Body of pancreas (tissue), 4 donors: ENCODE results near the gene THSD4. TPM values are rescaled to one million over a fixed set of nuclear protein-coding genes. Genes with fewer than 3 reads are reported as not detected.

Source experiments
- ATAC-seq: fragments of 150-250 bp; one replicate; pipeline ENCODE4 v1.9.1; 2016
- DNase-seq, 4 donors: peaks; one replicate each; pipeline ENCODE4 v3.0.0-alpha.2; 2019
- H3K27ac ChIP-seq, 4 donors: fragments of 200-600 bp; sonication (generic); 1 replicate in 3 of 4; 2 replicates in 1 of 4; pipeline versions ENCODE4 v1.5.1 to v1.6.1; 2016 to 2019; ENCODE audit warnings: mild to moderate bottlenecking in 1 of 4, mixed read lengths in 1 of 4, moderate library complexity in 1 of 4
- H3K27me3 ChIP-seq, 2 donors: fragments of 200-600 bp; sonication (generic); one replicate each; pipeline ENCODE4 v1.6.0; 2016; ENCODE audit warnings: mild to moderate bottlenecking in 1 of 2
- H3K36me3 ChIP-seq, 2 donors: fragments of 200-600 bp; sonication (generic); replicated peaks in 1 of 2; 2 replicates each; pipeline ENCODE4 v1.5.1; 2016; ENCODE audit warnings: low read depth in 2 of 2; ENCODE audit not compliant: insufficient read depth in 1 of 2
- H3K4me1 ChIP-seq: fragments of 200-600 bp; sonication (generic); one replicate; pipeline ENCODE4 v1.6.0; 2016
- H3K4me3 ChIP-seq, 2 donors: fragments of 200-600 bp; sonication (generic); 1 replicate in 1 of 2; 2 replicates in 1 of 2; pipeline ENCODE4 v1.5.1; 2016 to 2019
- H3K9me3 ChIP-seq, 3 donors: fragments of 200-600 bp; sonication (generic); 1 replicate in 2 of 3; 2 replicates in 1 of 3; pipeline ENCODE4 v1.5.1; 2016
- CTCF ChIP-seq, 7 experiments: fragments of 450-650 bp in 4 of 7; fragments of 200-600 bp in 3 of 7; sonication (generic) in 3 of 7; IDR thresholded peaks; one replicate each; pipeline ENCODE4 v1.5.1; 2016 to 2019; ENCODE audit warnings: antibody characterized with exemption in 7 of 7
- POLR2A ChIP-seq, 3 donors: fragments of 450-650 bp; IDR thresholded peaks; one replicate each; pipeline ENCODE4 v1.6.1; 2016; ENCODE audit warnings: antibody characterized with exemption in 3 of 3, mild to moderate bottlenecking in 2 of 3
- whole genome bisulfite sequencing, 2 donors: methylation state at CpG; one replicate each; pipeline ENCODE4 v1.1.5; 2017; 5-methylcytosine and 5-hydroxymethylcytosine counted together
- intact Hi-C: fragments of 100-400 bp; cut with DNase I; formaldehyde crosslinking; loops from one replicate; pipeline ENCODE4 v1.15.1; 2023
- total RNA-seq, 2 donors: library from RNA; depleted of rRNA; stranded (reverse); fragments of >200 nt; gene quantifications; one replicate each; pipeline ENCODE4 v1.1.0, GENCODE V29; 2016

The THSD4 gene
- total RNA-seq, 2 donors from 2014 or later: 12.9 to 16.1 TPM

GRCh38 chr15:71682001-71682400, 566.7 kb downstream of the THSD4 start:
- no peak overlapping the region for H3K4me3 ChIP-seq
- no peak overlapping the region for H3K27ac ChIP-seq
- WGBS, 2 donors: 65 to 86% methylated on average over 3 of the region's 3 CpGs
- H3K4me1 ChIP-seq: no peaks in the 10 kb centered on the region
- H3K36me3 ChIP-seq: no peaks in the 10 kb centered on the region
- no peaks in the 10 kb centered on the region for H3K27me3 ChIP-seq
- TF ChIP-seq POLR2A (IDR thresholded peaks at IDR 0.05) (no peak), CTCF (IDR thresholded peaks at IDR 0.05) (no peak)
- no peaks in the 10 kb centered on the region for H3K9me3 ChIP-seq
- intact Hi-C loops: no loop called here
- no peak for ATAC-seq
- no peak for DNase-seq

GRCh38 chr15:71683411-71684274, 568.4 kb downstream of the THSD4 start:
- no peak overlapping the region for H3K4me3 ChIP-seq
- intact Hi-C loops: no loop called here
- no peaks in the 10 kb centered on the region for H3K36me3 ChIP-seq
- 71 to 75% methylated on average over 9 of the region's 9 CpGs for WGBS, 2 donors
- no peak overlapping the region for H3K27ac ChIP-seq
- DNase-seq: no peak
- H3K27me3 ChIP-seq: no peaks in the 10 kb centered on the region
- ATAC-seq: no peak
- H3K4me1 ChIP-seq: no peaks in the 10 kb centered on the region
- TF ChIP-seq CTCF (IDR thresholded peaks at IDR 0.05) (no peak), POLR2A (IDR thresholded peaks at IDR 0.05) (no peak)
- no peaks in the 10 kb centered on the region for H3K9me3 ChIP-seq

- no peak for TF ChIP-seq POLR2A (IDR thresholded peaks at IDR 0.05)
- no peak for TF ChIP-seq CTCF (IDR thresholded peaks at IDR 0.05)
- Histone ChIP-seq H3K4me1 (no peaks in the 10 kb centered on the region), H3K27ac (no peak overlapping the region), H3K36me3 (no peaks in the 10 kb centered on the region), H3K9me3 (no peaks in the 10 kb centered on the region), H3K27me3 (no peaks in the 10 kb centered on the region), H3K4me3 (no peak overlapping the region)
- no peak for DNase-seq
- intact Hi-C loops: no loop called here
- no peak for ATAC-seq
These were observed 570.2 kb downstream of the THSD4 start for GRCh38 chr15:71685420-71685993.

- intact Hi-C loops: no loop called here
- ATAC-seq (no peak), DNase-seq (no peak)
- TF ChIP-seq POLR2A (IDR thresholded peaks at IDR 0.05) (no peak), CTCF (IDR thresholded peaks at IDR 0.05) (no peak)
- Histone ChIP-seq H3K27ac (no peak overlapping the region), H3K9me3 (no peaks in the 10 kb centered on the region), H3K36me3 (no peaks in the 10 kb centered on the region), H3K4me1 (peaks cover 4% of the 10 kb centered on the region), H3K4me3 (no peak overlapping the region), H3K27me3 (no peaks in the 10 kb centered on the region)
- WGBS, 2 donors: 73 to 84% methylated on average over 4 of the region's 4 CpGs
These were observed 571.2 kb downstream of the THSD4 start for GRCh38 chr15:71686221-71687050.
